Measurements from ENCODE around the gene GALNT4.

The GALNT4 gene

DNA sequence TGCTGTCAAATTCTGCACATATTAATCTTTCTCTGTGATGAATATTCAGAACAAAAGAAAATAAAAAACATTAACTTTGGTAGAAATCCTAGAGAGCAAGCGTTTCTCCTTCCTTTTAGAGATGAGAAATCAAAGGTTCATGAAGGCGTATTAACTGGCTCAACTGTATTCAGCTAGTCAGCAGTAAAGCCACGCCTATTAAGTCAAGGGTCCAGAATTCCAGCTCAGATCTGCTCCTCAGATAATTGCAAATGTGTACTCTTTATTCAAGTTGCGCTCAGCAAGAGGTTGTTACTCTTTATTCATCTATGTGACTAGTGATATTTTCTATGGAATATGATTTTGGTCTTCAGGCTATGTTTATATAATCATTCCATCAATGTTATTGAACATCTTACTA is 14.3 kb upstream of the GALNT4 start:
- no peak overlapping the region for H3K4me3 ChIP-seq (ENCODE audit: low read length)
- TF ChIP-seq, protein P1, sequence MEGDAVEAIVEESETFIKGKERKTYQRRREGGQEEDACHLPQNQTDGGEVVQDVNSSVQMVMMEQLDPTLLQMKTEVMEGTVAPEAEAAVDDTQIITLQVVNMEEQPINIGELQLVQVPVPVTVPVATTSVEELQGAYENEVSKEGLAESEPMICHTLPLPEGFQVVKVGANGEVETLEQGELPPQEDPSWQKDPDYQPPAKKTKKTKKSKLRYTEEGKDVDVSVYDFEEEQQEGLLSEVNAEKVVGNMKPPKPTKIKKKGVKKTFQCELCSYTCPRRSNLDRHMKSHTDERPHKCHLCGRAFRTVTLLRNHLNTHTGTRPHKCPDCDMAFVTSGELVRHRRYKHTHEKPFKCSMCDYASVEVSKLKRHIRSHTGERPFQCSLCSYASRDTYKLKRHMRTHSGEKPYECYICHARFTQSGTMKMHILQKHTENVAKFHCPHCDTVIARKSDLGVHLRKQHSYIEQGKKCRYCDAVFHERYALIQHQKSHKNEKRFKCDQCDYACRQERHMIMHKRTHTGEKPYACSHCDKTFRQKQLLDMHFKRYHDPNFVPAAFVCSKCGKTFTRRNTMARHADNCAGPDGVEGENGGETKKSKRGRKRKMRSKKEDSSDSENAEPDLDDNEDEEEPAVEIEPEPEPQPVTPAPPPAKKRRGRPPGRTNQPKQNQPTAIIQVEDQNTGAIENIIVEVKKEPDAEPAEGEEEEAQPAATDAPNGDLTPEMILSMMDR (IDR thresholded peaks at IDR 0.05; ENCODE audit: insufficient read depth, low read depth, low read length, missing control alignments): no peak
- no peak for DNase-seq (ENCODE audit: low read depth)

- no peak for DNase-seq (ENCODE audit: low read depth)
- TF ChIP-seq, protein P1 (IDR thresholded peaks at IDR 0.05; ENCODE audit: insufficient read depth, low read depth, low read length, missing control alignments): no peak
- no peak overlapping the region for H3K4me3 ChIP-seq (ENCODE audit: low read length)
Measured at GRCh38 chr12:89537389-89537788, 12.8 kb upstream of the GALNT4 start.

- no peak overlapping the region for H3K4me3 ChIP-seq (ENCODE audit: low read length)
- TF ChIP-seq, protein P1 (IDR thresholded peaks at IDR 0.05; ENCODE audit: insufficient read depth, low read depth, low read length, missing control alignments): peak; percentile 72
- DNase-seq (ENCODE audit: low read depth): peak; percentile 59
Measured at GRCh38 chr12:89529738-89530137, 5.1 kb upstream of the GALNT4 start.

DNA sequence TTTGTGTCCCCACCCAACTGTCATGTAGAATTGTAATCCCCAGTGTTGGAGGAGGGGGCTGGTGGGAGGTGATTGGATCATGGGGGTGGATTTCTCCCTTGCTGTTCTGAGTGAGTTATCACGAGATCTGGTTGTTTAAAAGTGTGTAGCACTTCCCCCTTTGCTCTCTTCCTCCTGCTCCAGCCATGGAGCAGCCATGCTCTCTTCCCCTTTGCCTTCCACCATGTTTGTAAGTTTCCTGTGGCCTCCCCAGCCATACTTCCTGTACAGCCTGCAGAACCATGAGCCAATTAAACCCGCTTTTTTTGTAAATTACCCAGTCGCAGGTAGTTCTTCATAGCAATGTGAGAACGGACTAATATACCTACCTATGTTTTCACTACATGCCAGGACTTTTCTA is 3.8 kb upstream of the GALNT4 start:
- TF ChIP-seq, protein P1 (IDR thresholded peaks at IDR 0.05; ENCODE audit: insufficient read depth, low read depth, low read length, missing control alignments): no peak
- DNase-seq (ENCODE audit: low read depth): no peak

DNA sequence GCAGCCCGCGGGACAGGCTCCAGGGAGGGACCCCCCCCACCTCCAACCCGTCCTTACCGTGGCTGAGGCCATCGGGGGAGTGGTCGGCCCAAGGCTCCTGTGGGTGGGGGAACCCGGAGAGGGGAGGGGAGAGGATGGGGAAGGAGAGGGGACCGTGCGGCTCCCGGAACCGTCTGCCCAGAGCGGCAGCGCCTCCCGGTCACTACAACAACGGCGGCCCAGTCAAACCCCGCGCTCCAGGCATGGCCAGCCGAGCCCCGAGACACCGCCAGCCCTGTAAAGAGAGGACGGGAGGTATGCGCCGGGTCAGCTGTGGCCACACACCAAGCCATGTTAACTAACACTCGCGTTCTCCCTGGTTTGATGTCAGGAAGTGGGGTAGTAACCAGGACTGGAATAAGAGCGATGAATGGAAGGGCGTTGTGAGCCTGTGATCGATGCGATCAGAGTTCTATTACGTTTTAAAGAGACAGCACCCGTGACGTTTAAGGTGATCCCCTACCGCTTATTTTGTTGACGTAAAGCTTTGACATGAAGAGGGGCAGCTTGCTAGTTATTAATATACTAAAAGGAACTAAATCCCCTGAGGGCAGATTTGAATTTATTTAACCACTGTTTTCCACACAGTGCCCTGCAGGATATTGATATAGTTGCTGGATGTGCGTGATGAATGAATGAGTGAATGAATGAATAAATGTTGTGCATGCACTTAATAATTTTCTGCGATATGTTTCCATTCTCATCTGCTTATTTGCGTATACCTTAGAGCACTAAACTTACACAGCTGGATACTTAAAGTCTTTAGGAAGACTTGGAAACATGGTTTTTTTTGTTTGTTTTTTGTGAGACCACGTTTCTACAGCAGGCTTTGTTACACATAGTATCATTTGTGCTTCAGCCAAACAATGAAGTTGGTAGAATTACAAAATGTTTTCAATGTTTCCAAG is 1.5 kb upstream of the GALNT4 start, which contains the start of gene POC1B:
POC1B (minus strand) TSS at position 224 of the 947 bp plus-strand sequence; CDS start at position 72, 152 bp downstream.
- peak; percentile 76 for DNase-seq (ENCODE audit: low read depth)
- peak within 1 kb of the TSS; percentile 84 for H3K4me3 ChIP-seq (ENCODE audit: low read length)
- TF ChIP-seq, protein P1 (IDR thresholded peaks at IDR 0.05; ENCODE audit: insufficient read depth, low read depth, low read length, missing control alignments): no peak

More for the DNA sequence above, 3.8 kb upstream of the GALNT4 start:
- H3K4me3 ChIP-seq (ENCODE audit: low read length): no peak overlapping the region

DNA sequence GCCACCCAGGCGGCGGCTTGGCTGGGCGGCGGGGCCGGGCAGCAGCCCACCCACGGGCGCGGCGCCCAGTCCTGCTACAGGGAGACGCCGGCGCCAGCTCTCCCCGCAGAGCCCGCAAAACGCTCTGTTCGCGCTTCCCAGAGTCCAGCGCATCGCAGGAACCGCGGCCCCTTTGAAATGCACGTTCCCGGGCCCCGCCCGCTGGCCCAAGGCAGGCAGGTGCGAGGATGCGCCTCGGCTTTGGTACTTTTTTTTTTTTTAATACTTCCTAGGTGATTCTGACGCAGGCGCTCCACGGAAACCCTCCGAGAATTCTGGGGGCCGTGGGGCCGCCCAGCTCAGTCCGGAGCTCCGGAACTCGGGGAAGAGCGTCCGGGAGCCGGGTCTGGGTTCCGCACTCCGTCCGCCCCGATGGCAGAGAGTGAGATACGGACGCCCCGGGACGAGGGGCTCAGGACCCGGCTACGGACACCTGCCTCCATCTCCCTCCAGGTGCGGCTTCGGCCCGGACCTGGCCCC is 768 bp upstream of the GALNT4 start:
- peak overlapping the region; percentile 84 for H3K4me3 ChIP-seq (ENCODE audit: low read length)
- peak; percentile 59 for DNase-seq (ENCODE audit: low read depth)
- TF ChIP-seq, protein P1 (IDR thresholded peaks at IDR 0.05; ENCODE audit: insufficient read depth, low read depth, low read length, missing control alignments): no peak

All from epithelial cell of esophagus (primary cell).